Keratinocyte (primary cell): Measurements from ENCODE around the gene ACTN4. TPM values are rescaled to one million over a fixed set of nuclear protein-coding genes. Genes with fewer than 3 reads are reported as not detected.
A peak's percentile ranks its signal among the peaks of the same experiment; 100 is the strongest.

Experiments
- DNase-seq: peaks from one replicate; pipeline ENCODE4 v3.0.0-alpha.2; 2011; ENCODE audit warnings: low read depth, missing footprints, low spot score
- FAIRE-seq: peaks from 2 replicates; lab custom pipeline; 2011; peaks lifted over from hg19 to GRCh38; lab: Jason Lieb, UNC
- H2AFZ ChIP-seq: 2 replicates; pipeline ENCODE4 v1.6.0; 2012; ENCODE audit warnings: low read length, control low read depth, inconsistent platforms; ENCODE audit not compliant: control insufficient read depth
- H3K27ac ChIP-seq: 2 replicates; pipeline ENCODE4 v1.5.1; 2011; ENCODE audit warnings: low read length; ENCODE audit not compliant: control insufficient read depth, insufficient read depth
- H3K27me3 ChIP-seq: 3 replicates; pipeline ENCODE4 v1.6.0; 2011; ENCODE audit warnings: low read length; ENCODE audit not compliant: control insufficient read depth, insufficient read depth; ENCODE audit errors: extremely low read depth
- H3K36me3 ChIP-seq, 2 experiments: 2 replicates in 1 of 2; 3 replicates in 1 of 2; pipeline ENCODE4 v1.5.1; 2011; ENCODE audit warnings: low read length in 2 of 2, mild to moderate bottlenecking in 1 of 2; ENCODE audit not compliant: control insufficient read depth in 2 of 2, insufficient read depth in 2 of 2; ENCODE audit errors: extremely low read depth in 1 of 2
- H3K4me1 ChIP-seq: 3 replicates; pipeline ENCODE4 v1.5.1; 2011; ENCODE audit warnings: low read length; ENCODE audit not compliant: control insufficient read depth, insufficient read depth; ENCODE audit errors: extremely low read depth
- H3K4me2 ChIP-seq: 3 replicates; pipeline ENCODE4 v1.6.0; 2011; ENCODE audit warnings: low read depth, low read length; ENCODE audit not compliant: control insufficient read depth, insufficient read depth; ENCODE audit errors: extremely low read depth
- H3K4me3 ChIP-seq, 3 experiments: fragments of 200-600 bp in 1 of 3; sonication (generic) in 1 of 3; 2 replicates in 2 of 3; 3 replicates in 1 of 3; pipeline ENCODE4 v1.5.1; 2011 to 2016; ENCODE audit warnings: low read length in 3 of 3, mild to moderate bottlenecking in 3 of 3, control low read depth in 2 of 3, inconsistent platforms in 1 of 3, low read depth in 1 of 3, mixed read lengths in 1 of 3, mixed run types in 1 of 3, moderate library complexity in 1 of 3; ENCODE audit not compliant: control insufficient read depth in 2 of 3, insufficient read depth in 2 of 3; ENCODE audit errors: extremely low read depth in 1 of 3
- H3K79me2 ChIP-seq: 2 replicates; pipeline ENCODE4 v1.6.0; 2012; ENCODE audit warnings: low read length; ENCODE audit not compliant: control insufficient read depth, insufficient read depth
- H3K9ac ChIP-seq: 3 replicates; pipeline ENCODE4 v1.6.0; 2011; ENCODE audit warnings: low read length; ENCODE audit not compliant: control insufficient read depth, insufficient read depth; ENCODE audit errors: extremely low read depth
- H3K9me1 ChIP-seq: 3 replicates; pipeline ENCODE4 v1.6.0; 2011; ENCODE audit warnings: low read length; ENCODE audit not compliant: control insufficient read depth, insufficient read depth; ENCODE audit errors: extremely low read depth
- H3K9me3 ChIP-seq: 2 replicates; pipeline ENCODE4 v1.5.1; 2012; ENCODE audit warnings: low read depth, low read length; ENCODE audit not compliant: control insufficient read depth
- H4K20me1 ChIP-seq: 3 replicates; pipeline ENCODE4 v1.6.0; 2011; ENCODE audit warnings: low read length; ENCODE audit not compliant: control insufficient read depth, insufficient read depth; ENCODE audit errors: extremely low read depth
- CTCF ChIP-seq, 3 experiments: IDR thresholded peaks in 1 of 3; conservative IDR thresholded peaks in 1 of 3; optimal IDR thresholded peaks in 1 of 3; 2 replicates in 2 of 3; 3 replicates in 1 of 3; pipeline versions ENCODE3 to v1.5.1; 2011; ENCODE audit warnings: low read length in 3 of 3, mild to moderate bottlenecking in 3 of 3, moderate library complexity in 2 of 3, control low read depth in 1 of 3, inconsistent platforms in 1 of 3; ENCODE audit not compliant: insufficient read depth in 2 of 3; ENCODE audit errors: extremely low read depth in 1 of 3
- EZH2 ChIP-seq: IDR thresholded peaks from one replicate; pipeline ENCODE4 v1.6.1; 2012; ENCODE audit warnings: inconsistent platforms, mild to moderate bottlenecking, low read length, moderate library complexity
- dilution Hi-C: fragments of 300-500 bp; cut with MboI; formaldehyde crosslinking; loops from one replicate; pipeline ENCODE4 v1.7.0; 2020; ENCODE audit warnings: low sequenced_read_pairs; ENCODE audit not compliant: extremely low pct_ligation_motif_present
- polyA plus RNA-seq, 5 experiments: library from polyadenylated mRNA; depleted of rRNA in 3 of 5; stranded (reverse) in 3 of 5; stranded (forward) in 1 of 5; unstranded in 1 of 5; fragments of >200 nt; gene quantifications; 1 replicate in 1 of 5; 2 replicates in 3 of 5; 3 replicates in 1 of 5; pipeline versions ENCODE4 v1.2.1 to v1.2.3, GENCODE V29; 2011 to 2012; ENCODE audit warnings: missing spikeins in 2 of 5, low read depth in 1 of 5, low replicate concordance in 1 of 5

ACTN4 gene
- polyA plus RNA-seq, 1 donor (not counting 4 experiments of a cell fraction or from before 2014, with no cell fraction given): 463 TPM

DNA sequence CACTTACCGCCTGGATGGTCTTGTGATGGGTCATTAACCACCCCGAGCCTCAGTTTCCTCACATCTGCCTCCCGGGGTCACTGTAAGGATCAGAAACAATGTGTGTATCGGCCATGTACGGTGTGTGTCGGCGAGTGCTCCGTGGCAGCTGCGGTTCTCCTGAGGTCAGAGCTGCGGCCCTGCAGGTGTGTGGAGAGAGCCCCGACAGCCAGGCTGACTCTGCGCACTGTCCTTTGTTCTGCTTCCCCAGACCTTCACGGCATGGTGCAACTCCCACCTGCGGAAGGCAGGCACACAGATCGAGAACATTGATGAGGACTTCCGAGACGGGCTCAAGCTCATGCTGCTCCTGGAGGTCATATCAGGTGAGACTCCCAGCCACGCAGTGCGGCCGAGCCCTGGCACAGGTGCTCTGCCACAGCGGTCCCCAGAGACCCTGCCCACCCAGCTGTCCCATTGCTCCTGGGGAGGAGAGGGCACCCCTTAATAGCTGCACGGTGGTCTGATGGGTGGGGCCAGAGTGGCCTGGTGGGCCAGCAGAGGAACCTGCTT, 53.0 kb downstream of the ACTN4 start:
- H3K4me1 ChIP-seq: peaks cover 40% of the 10 kb centered on the region

DNA sequence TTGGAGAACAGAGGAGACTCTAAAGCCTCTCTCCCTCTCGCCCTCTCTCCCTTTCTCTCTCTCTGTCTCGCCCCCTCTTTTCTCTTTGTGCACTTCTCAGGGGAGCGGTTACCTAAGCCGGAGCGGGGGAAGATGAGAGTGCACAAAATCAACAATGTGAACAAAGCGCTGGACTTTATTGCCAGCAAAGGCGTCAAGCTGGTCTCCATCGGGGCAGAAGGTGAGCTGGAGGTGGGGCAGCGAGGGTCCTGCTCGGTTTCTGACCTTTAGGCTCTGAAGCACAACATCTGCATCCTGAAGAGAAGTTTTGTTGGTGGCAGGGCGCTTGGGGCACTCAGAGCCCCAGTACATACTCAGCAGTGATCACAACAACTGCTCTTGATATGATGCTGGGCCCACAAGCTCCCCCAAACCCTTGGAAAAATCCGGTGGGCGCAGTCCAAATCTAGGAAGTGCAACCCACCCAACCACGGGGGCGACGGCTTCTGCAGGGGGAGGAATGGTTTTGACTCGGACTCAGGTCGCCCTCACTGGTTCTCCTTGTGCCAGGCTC, 53.5 kb downstream of the ACTN4 start:
- Histone ChIP-seq H3K4me3 (no peak overlapping the region), H2AFZ (no peak overlapping the region), H3K4me2 (no peak overlapping the region), H3K4me1 (peaks cover 34% of the 10 kb centered on the region), H3K9me1 (no peaks in the 10 kb centered on the region), H3K9ac (no peak overlapping the region), H3K27ac (no peak overlapping the region), H3K79me2 (peaks cover 98% of the 10 kb centered on the region), H3K36me3 (peaks cover 57 to 81% of the 10 kb centered on the region in 2 experiments), H3K9me3 (no peaks in the 10 kb centered on the region), H4K20me1 (peaks cover 6% of the 10 kb centered on the region), H3K27me3 (no peaks in the 10 kb centered on the region)
- FAIRE-seq (no peak), DNase-seq (no peak)
- dilution Hi-C loops: no loop called here
- TF ChIP-seq EZH2 (no peak), CTCF (optimal IDR thresholded peaks at IDR 0.05 in 1 of 3, IDR thresholded peaks at IDR 0.05 in 1 of 3, conservative IDR thresholded peaks at IDR 0.05 in 1 of 3; ENCODE audit: extremely low read depth in 1 of 3, insufficient read depth in 2 of 3, low read length in 3 of 3) (no peak)

More for the DNA sequence above, 53.0 kb downstream of the ACTN4 start:
- Histone ChIP-seq H3K9me3 (no peaks in the 10 kb centered on the region), H2AFZ (no peak overlapping the region), H3K27ac (peak overlapping the region; percentile 8), H3K27me3 (no peaks in the 10 kb centered on the region), H3K4me3 (no peak overlapping the region), H4K20me1 (peaks cover 6% of the 10 kb centered on the region), H3K79me2 (peaks cover 98% of the 10 kb centered on the region), H3K9ac (no peak overlapping the region), H3K4me2 (no peak overlapping the region), H3K9me1 (no peaks in the 10 kb centered on the region), H3K36me3 (peaks cover 57 to 81% of the 10 kb centered on the region in 2 experiments)
- TF ChIP-seq EZH2: no peak
- no peak for TF ChIP-seq CTCF (optimal IDR thresholded peaks at IDR 0.05 in 1 of 3, IDR thresholded peaks at IDR 0.05 in 1 of 3, conservative IDR thresholded peaks at IDR 0.05 in 1 of 3; ENCODE audit: extremely low read depth in 1 of 3, insufficient read depth in 2 of 3, low read length in 3 of 3)
- FAIRE-seq (no peak), DNase-seq (no peak)
- dilution Hi-C loops: no loop called here
